CD4-positive, alpha-beta T cell (primary cell): Measurements from ENCODE around the gene LIN28B. TPM values are rescaled to one million over a fixed set of nuclear protein-coding genes. Genes with fewer than 3 reads are reported as not detected.
"Not testable (repeated sequence)": the region's sequence is repeated elsewhere in the genome, so short reads cannot be mapped to it uniquely, and the experiment has no call there.

Source experiments
- ATAC-seq: fragments of 200-7000 bp; cut with Tn5 transposase; one replicate; pipeline ENCODE4 v1.10.0; 2022; ENCODE audit warnings: mild to moderate bottlenecking; ENCODE audit not compliant: poor library complexity
- CTCF ChIA-PET: fragments of 350-600 bp; sonication (Branson Sonifier 250); formaldehyde crosslinking; loops from one replicate; lab custom pipeline; 2021; ENCODE audit warnings: antibody characterized with exemption, inconsistent platforms; lab: Charles Lee
- POLR2A ChIA-PET: fragments of 350-600 bp; sonication (Branson Sonifier 250); formaldehyde crosslinking; loops from one replicate; lab custom pipeline; 2021; ENCODE audit warnings: antibody characterized with exemption, inconsistent platforms; lab: Charles Lee
- DNase-seq, 14 experiments: peaks; one replicate each; pipeline ENCODE4 v3.0.0-alpha.2; 2013 to 2020; ENCODE audit warnings: mixed read lengths in 2 of 14
- H3K27ac ChIP-seq, 2 donors: one replicate each; pipeline versions ENCODE4 v1.5.1 to v1.7.0; 2013; ENCODE audit warnings: low read length in 2 of 2, low read depth in 1 of 2, mild to moderate bottlenecking in 1 of 2
- H3K27me3 ChIP-seq, 2 experiments: 1 replicate in 1 of 2; 2 replicates in 1 of 2; pipeline versions ENCODE4 v1.6.1 to v1.7.0; 2013; ENCODE audit warnings: low read length in 2 of 2, control low read depth in 1 of 2, mild to moderate bottlenecking in 1 of 2, moderate library complexity in 1 of 2; ENCODE audit not compliant: insufficient read depth in 2 of 2, control insufficient read depth in 1 of 2
- H3K36me3 ChIP-seq: one replicate; pipeline ENCODE4 v1.6.1; 2013; ENCODE audit warnings: low read length, control low read depth; ENCODE audit not compliant: insufficient read depth
- H3K4me1 ChIP-seq: one replicate; pipeline ENCODE4 v1.6.1; 2013; ENCODE audit warnings: low read length, control low read depth; ENCODE audit not compliant: insufficient read depth
- H3K4me3 ChIP-seq: one replicate; pipeline ENCODE4 v1.5.1; 2013; ENCODE audit warnings: mild to moderate bottlenecking, low read length, moderate library complexity
- H3K9me3 ChIP-seq, 2 experiments: 1 replicate in 1 of 2; 2 replicates in 1 of 2; pipeline versions ENCODE4 v1.6.1 to v1.7.0; 2013; ENCODE audit warnings: low read length in 2 of 2, mild to moderate bottlenecking in 2 of 2, control low read depth in 1 of 2, moderate library complexity in 1 of 2; ENCODE audit not compliant: control insufficient read depth in 1 of 2, insufficient read depth in 1 of 2
- H3K27ac Mint-ChIP-seq: one replicate; pipeline ENCODE4 v1.8.0; 2020; ENCODE audit warnings: mixed read lengths
- H3K27me3 Mint-ChIP-seq: one replicate; pipeline ENCODE4 v1.8.0; 2021; ENCODE audit warnings: mixed read lengths
- H3K36me3 Mint-ChIP-seq: one replicate; pipeline ENCODE4 v1.8.0; 2021; ENCODE audit warnings: low read depth, mixed read lengths
- H3K4me1 Mint-ChIP-seq: one replicate; pipeline ENCODE4 v1.8.0; 2021; ENCODE audit warnings: low read depth, mixed read lengths
- H3K4me3 Mint-ChIP-seq: one replicate; pipeline ENCODE4 v1.8.0; 2020; ENCODE audit warnings: mild to moderate bottlenecking, mixed read lengths
- H3K9me3 Mint-ChIP-seq: one replicate; pipeline ENCODE4 v1.8.0; 2020; ENCODE audit warnings: mixed read lengths
- intact Hi-C, 2 experiments: fragments of 100-400 bp; cut with DNase I in 1 of 2; cut with micrococcal nuclease in 1 of 2; formaldehyde crosslinking; loops; one replicate each; pipeline versions ENCODE4 v1.15.1 to v1.9.0; 2023 to 2025; cut with DNase I, micrococcal nuclease
- total RNA-seq, 174 experiments: library from RNA in 2 of 174; stranded (reverse) in 2 of 174; gene quantifications; one replicate each; pipeline ENCODE4 v1.2.3 and lab custom pipeline; 2021 to 2026
- TF ChIP-seq, protein P1 (sequence below): fragments of 200-600 bp; IDR thresholded peaks from one replicate; pipeline ENCODE4 v1.8.0; 2022; ENCODE audit warnings: antibody characterized with exemption, mild to moderate bottlenecking

Gene LIN28B
- total RNA-seq, 2 experiments from 2014 or later: not detected

DNA sequence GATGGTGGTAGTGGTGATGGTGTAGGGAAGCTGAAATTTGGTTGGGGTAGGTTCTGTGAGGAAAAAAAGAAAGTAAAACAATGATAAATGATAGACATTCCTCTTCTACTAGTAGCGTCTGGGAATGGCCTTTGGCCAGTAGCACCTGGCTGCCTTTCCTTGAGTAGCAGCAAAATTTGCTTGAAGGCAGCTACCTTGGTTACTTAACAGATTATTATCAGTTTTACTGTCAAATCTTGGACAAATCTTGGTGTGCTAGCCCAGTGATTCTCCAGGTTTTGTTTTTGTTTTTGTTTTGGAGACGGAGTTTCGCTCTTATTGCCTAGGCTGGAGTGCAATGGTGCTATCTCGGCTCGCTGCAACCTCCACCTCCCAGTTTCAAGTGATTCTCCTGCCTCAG, 26.4 kb downstream of the LIN28B start:
- no peaks in the 10 kb centered on the region for H3K4me1 ChIP-seq
- POLR2A ChIA-PET: no interaction called here
- no peak for ATAC-seq
- H3K36me3 ChIP-seq: no peaks in the 10 kb centered on the region
- Mint-ChIP-seq H3K36me3 (no peaks in the 10 kb centered on the region), H3K9me3 (no peaks in the 10 kb centered on the region), H3K4me3 (no peak overlapping the region), H3K27ac (no peak overlapping the region), H3K27me3 (peaks cover 5% of the 10 kb centered on the region), H3K4me1 (no peaks in the 10 kb centered on the region)
- no peaks in the 10 kb centered on the region for H3K9me3 ChIP-seq
- H3K27ac ChIP-seq: no peak overlapping the region
- intact Hi-C loops: no loop called here
- no peaks in the 10 kb centered on the region for H3K27me3 ChIP-seq
- CTCF ChIA-PET: no interaction called here
- TF ChIP-seq, protein P1, sequence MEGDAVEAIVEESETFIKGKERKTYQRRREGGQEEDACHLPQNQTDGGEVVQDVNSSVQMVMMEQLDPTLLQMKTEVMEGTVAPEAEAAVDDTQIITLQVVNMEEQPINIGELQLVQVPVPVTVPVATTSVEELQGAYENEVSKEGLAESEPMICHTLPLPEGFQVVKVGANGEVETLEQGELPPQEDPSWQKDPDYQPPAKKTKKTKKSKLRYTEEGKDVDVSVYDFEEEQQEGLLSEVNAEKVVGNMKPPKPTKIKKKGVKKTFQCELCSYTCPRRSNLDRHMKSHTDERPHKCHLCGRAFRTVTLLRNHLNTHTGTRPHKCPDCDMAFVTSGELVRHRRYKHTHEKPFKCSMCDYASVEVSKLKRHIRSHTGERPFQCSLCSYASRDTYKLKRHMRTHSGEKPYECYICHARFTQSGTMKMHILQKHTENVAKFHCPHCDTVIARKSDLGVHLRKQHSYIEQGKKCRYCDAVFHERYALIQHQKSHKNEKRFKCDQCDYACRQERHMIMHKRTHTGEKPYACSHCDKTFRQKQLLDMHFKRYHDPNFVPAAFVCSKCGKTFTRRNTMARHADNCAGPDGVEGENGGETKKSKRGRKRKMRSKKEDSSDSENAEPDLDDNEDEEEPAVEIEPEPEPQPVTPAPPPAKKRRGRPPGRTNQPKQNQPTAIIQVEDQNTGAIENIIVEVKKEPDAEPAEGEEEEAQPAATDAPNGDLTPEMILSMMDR: no peak
- H3K4me3 ChIP-seq: no peak overlapping the region
- DNase-seq: no peak

DNA sequence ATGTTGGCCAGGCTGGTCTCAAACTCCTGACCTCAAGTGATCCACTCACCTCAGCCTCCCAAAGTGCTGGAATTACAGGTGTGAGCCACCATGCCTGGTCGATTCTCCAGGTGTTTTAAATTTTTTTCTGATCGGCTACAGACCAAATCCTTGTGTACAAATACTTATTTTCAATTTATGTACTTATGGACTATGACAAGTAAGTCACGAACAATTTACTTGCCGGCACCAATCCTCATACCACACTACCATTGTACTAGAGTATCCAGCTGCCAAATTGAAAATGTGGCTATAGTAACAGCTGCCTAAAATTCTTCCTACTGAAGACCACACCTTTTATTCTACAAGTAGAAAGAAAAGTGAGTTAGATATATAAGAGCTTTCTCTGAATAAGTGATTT, 26.9 kb downstream of the LIN28B start:
- Histone ChIP-seq H3K36me3 (no peaks in the 10 kb centered on the region), H3K9me3 (no peaks in the 10 kb centered on the region), H3K27ac (no peak overlapping the region), H3K4me3 (no peak overlapping the region), H3K27me3 (no peaks in the 10 kb centered on the region), H3K4me1 (no peaks in the 10 kb centered on the region)
- Mint-ChIP-seq H3K27me3 (peaks cover 5% of the 10 kb centered on the region), H3K27ac (no peak overlapping the region), H3K36me3 (no peaks in the 10 kb centered on the region), H3K9me3 (no peaks in the 10 kb centered on the region), H3K4me1 (no peaks in the 10 kb centered on the region), H3K4me3 (no peak overlapping the region)
- CTCF ChIA-PET: no interaction called here
- ATAC-seq (no peak), DNase-seq (no peak)
- TF ChIP-seq, protein P1: no peak
- intact Hi-C loops: no loop called here
- POLR2A ChIA-PET: no interaction called here

DNA sequence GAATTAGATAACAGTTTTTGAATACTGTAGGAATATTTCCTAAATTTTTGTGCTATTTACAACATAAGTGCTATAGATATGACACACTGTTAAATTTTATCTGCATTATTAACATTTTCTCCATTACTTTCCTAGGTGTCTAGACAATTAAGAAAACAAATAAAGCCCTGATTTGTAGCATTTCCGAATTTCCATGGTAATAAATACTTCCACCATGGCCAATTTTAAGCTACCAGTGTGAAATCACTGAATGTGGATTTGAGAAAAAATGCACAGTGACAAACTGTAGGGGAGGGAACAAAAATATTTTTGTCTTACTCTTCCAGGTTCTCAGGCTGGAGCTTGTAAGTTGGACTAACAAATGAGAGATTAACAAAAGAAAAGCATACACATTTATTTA, 27.9 kb downstream of the LIN28B start:
- no peak overlapping the region for H3K27ac Mint-ChIP-seq
- no peaks in the 10 kb centered on the region for H3K36me3 ChIP-seq
- DNase-seq: no peak
- CTCF ChIA-PET: no interaction called here
- H3K9me3 ChIP-seq: no peaks in the 10 kb centered on the region
- no peak overlapping the region for H3K4me3 Mint-ChIP-seq
- TF ChIP-seq, protein P1: no peak
- H3K27me3 ChIP-seq: no peaks in the 10 kb centered on the region
- ATAC-seq: no peak
- POLR2A ChIA-PET: no interaction called here
- no peaks in the 10 kb centered on the region for H3K9me3 Mint-ChIP-seq
- H3K27ac ChIP-seq: no peak overlapping the region
- intact Hi-C loops: no loop called here
- H3K27me3 Mint-ChIP-seq: peaks cover 5% of the 10 kb centered on the region
- H3K36me3 Mint-ChIP-seq: no peaks in the 10 kb centered on the region
- no peaks in the 10 kb centered on the region for H3K4me1 Mint-ChIP-seq
- no peak overlapping the region for H3K4me3 ChIP-seq
- no peaks in the 10 kb centered on the region for H3K4me1 ChIP-seq

DNA sequence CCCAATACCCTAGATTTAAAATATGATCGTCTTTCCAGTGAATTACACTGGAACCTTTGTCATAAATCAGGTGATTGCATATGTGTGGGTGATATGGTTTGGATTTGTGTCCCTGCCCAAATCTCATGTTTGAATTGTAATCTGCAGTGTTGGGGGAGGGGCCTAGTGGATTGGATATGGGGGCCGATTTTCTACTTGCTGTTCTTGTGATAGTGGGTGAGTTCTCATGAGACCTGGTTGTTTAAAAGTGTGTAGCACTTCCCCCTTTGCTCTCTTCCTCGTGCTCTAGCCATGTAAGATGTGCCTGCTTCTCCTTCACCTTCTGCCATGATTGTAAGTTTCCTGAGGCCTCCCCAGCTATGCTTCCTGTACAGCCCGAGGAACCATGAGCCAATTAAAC, 29.0 kb downstream of the LIN28B start:
- ATAC-seq, H3K4me1 ChIP-seq, intact Hi-C loops, H3K4me3 ChIP-seq, H3K4me3 Mint-ChIP-seq, H3K4me1 Mint-ChIP-seq, H3K27me3 Mint-ChIP-seq, DNase-seq, CTCF ChIA-PET, H3K36me3 ChIP-seq, H3K27ac Mint-ChIP-seq, H3K9me3 ChIP-seq, H3K9me3 Mint-ChIP-seq, H3K36me3 Mint-ChIP-seq, H3K27ac ChIP-seq, H3K27me3 ChIP-seq: not testable (repeated sequence)
- POLR2A ChIA-PET: interaction anchor here (0.5 kb wide), 1 partner anchor 134 kb away, joined by 3 read pairs; no protein-coding TSS in a partner anchor
